Type B pancreatic cell (in vitro differentiated cells): ENCODE results near the gene FASLG. TPM values are rescaled to one million over a fixed set of nuclear protein-coding genes. Genes with fewer than 3 reads are reported as not detected.

ENCODE experiments used
- DNase-seq: peaks from one replicate; pipeline ENCODE4 v3.0.0; 2021; ENCODE audit warnings: mixed read lengths; ENCODE audit not compliant: unreplicated experiment; ENCODE audit errors: extremely low spot score
- H3K27ac Mint-ChIP-seq: 2 replicates; pipeline ENCODE4 v1.8.0; 2021; ENCODE audit warnings: mild to moderate bottlenecking, mixed read lengths
- H3K27me3 Mint-ChIP-seq: 2 replicates; pipeline ENCODE4 v1.8.0; 2021; ENCODE audit warnings: mixed read lengths
- H3K36me3 Mint-ChIP-seq: 2 replicates; pipeline ENCODE4 v1.8.0; 2021; ENCODE audit warnings: mixed read lengths
- H3K4me1 Mint-ChIP-seq: one replicate; pipeline ENCODE4 v1.8.0; 2021; ENCODE audit warnings: mixed read lengths; ENCODE audit not compliant: unreplicated experiment
- H3K4me3 Mint-ChIP-seq: 2 replicates; pipeline ENCODE4 v1.8.0; 2021; ENCODE audit warnings: mild to moderate bottlenecking, mixed read lengths
- H3K9me3 Mint-ChIP-seq: 2 replicates; pipeline ENCODE4 v1.8.0; 2021; ENCODE audit warnings: mixed read lengths
- total RNA-seq: library from RNA; stranded (reverse); gene quantifications from 2 replicates; pipeline ENCODE4 v1.2.1, GENCODE V29; 2021; ENCODE audit warnings: low replicate concordance
- TF ChIP-seq, protein P1 (sequence below): fragments of 200-600 bp; sonication (generic); conservative IDR thresholded peaks from 2 replicates; pipeline ENCODE4 v1.5.0; 2021; ENCODE audit warnings: antibody characterized with exemption, mild to moderate bottlenecking

The FASLG gene
- total RNA-seq, 1 donor from 2014 or later: not detected

GRCh38 chr1:172637522-172637921, 21.4 kb upstream of the FASLG start:
- peaks cover 4% of the 10 kb centered on the region for H3K9me3 Mint-ChIP-seq
- TF ChIP-seq, protein P1, sequence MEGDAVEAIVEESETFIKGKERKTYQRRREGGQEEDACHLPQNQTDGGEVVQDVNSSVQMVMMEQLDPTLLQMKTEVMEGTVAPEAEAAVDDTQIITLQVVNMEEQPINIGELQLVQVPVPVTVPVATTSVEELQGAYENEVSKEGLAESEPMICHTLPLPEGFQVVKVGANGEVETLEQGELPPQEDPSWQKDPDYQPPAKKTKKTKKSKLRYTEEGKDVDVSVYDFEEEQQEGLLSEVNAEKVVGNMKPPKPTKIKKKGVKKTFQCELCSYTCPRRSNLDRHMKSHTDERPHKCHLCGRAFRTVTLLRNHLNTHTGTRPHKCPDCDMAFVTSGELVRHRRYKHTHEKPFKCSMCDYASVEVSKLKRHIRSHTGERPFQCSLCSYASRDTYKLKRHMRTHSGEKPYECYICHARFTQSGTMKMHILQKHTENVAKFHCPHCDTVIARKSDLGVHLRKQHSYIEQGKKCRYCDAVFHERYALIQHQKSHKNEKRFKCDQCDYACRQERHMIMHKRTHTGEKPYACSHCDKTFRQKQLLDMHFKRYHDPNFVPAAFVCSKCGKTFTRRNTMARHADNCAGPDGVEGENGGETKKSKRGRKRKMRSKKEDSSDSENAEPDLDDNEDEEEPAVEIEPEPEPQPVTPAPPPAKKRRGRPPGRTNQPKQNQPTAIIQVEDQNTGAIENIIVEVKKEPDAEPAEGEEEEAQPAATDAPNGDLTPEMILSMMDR: no peak
- no peak overlapping the region for H3K27ac Mint-ChIP-seq
- H3K4me3 Mint-ChIP-seq: no peak overlapping the region
- H3K27me3 Mint-ChIP-seq: no peaks in the 10 kb centered on the region
- H3K4me1 Mint-ChIP-seq: no peaks in the 10 kb centered on the region
- H3K36me3 Mint-ChIP-seq: no peaks in the 10 kb centered on the region
- DNase-seq: no peak

DNA sequence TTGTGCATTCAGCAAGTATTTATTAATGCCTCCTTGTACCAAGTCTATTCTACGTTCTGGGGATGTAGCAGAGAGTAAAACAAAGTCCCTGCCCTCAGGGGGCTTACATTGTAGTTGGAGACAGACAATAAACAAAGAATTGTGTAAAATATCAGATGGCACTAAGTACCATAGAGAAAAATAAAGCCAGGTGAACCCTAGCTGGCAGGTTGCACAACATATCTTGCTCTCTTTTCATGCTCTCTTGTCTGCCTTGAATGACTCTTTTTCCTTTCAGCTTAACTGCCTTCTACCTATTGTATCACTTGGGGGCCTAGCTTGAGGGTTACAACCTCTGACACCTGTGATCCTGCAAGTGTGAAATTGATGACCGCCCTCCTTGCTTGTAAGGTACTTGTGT, 20.7 kb upstream of the FASLG start:
- Mint-ChIP-seq H3K9me3 (peaks cover 4% of the 10 kb centered on the region), H3K36me3 (no peaks in the 10 kb centered on the region), H3K27ac (no peak overlapping the region), H3K4me1 (no peaks in the 10 kb centered on the region), H3K27me3 (no peaks in the 10 kb centered on the region), H3K4me3 (no peak overlapping the region)
- TF ChIP-seq, protein P1: no peak
- no peak for DNase-seq

DNA sequence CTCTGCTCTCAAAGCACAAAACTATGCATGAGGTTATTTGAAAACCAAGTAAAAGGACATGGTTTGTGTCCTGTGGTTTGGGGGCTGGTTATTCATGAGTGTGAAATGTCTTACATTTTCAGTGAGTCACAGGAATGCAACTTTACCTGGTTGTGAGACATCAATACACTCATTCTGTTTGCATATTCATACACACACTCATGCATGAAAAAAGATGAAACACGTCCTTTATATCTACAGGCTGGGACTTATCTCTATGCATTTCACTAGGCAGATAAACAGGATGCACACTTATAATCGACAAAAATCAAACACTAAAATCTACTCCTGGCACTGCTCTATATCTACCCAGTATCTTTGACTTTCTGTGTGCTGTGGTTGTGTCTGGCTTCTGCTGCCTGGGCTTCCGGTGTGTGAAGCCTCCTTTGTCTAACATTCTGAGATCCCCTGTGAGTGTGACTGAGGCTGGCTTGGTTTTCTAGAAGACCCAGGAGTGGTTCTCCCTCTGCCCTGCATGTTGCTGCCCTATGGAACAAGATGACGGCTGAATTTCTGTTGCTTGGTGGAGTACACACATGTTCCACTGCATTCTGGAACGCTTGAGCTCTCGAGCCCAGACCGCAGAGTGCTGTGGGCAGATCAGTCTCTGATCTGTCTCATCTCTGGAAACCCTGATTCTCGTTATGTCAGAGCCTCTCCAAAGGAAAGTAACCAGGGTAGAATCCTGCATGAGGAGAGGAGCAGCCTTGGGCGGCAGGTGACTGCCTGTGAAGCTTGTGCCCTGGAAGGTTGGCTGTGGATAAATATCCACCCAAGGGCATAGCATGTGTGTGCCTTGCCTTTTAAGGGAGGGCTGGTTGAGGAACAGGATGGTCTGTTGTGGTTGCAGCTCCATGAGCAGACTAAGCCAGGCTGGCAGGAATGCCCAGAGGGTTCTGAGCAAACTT, 19.7 kb upstream of the FASLG start:
- no peaks in the 10 kb centered on the region for H3K27me3 Mint-ChIP-seq
- no peaks in the 10 kb centered on the region for H3K4me1 Mint-ChIP-seq
- DNase-seq: no peak
- no peak overlapping the region for H3K27ac Mint-ChIP-seq
- TF ChIP-seq, protein P1: no peak
- H3K36me3 Mint-ChIP-seq: no peaks in the 10 kb centered on the region
- H3K9me3 Mint-ChIP-seq: peaks cover 4% of the 10 kb centered on the region
- no peak overlapping the region for H3K4me3 Mint-ChIP-seq

- Mint-ChIP-seq H3K4me1 (no peaks in the 10 kb centered on the region), H3K27me3 (no peaks in the 10 kb centered on the region), H3K36me3 (no peaks in the 10 kb centered on the region), H3K27ac (no peak overlapping the region), H3K4me3 (no peak overlapping the region), H3K9me3 (peaks cover 4% of the 10 kb centered on the region)
- TF ChIP-seq, protein P1: no peak
- no peak for DNase-seq
These were observed 18.8 kb upstream of the FASLG start for GRCh38 chr1:172640111-172640510.

GRCh38 chr1:172641492-172641891, 17.4 kb upstream of the FASLG start:
- DNase-seq: no peak
- Mint-ChIP-seq H3K9me3 (peaks cover 4% of the 10 kb centered on the region), H3K36me3 (no peaks in the 10 kb centered on the region), H3K27ac (no peak overlapping the region), H3K4me1 (no peaks in the 10 kb centered on the region), H3K27me3 (no peaks in the 10 kb centered on the region), H3K4me3 (no peak overlapping the region)
- TF ChIP-seq, protein P1: no peak
